ENCODE results near the gene PTP4A2. TPM values are rescaled to one million over a fixed set of nuclear protein-coding genes. Genes with fewer than 3 reads are reported as not detected.
A peak's percentile ranks its signal among the peaks of the same experiment; 100 is the strongest.

The PTP4A2 gene
- total RNA-seq, 1 experiment from 2014 or later = 366 TPM

- peaks cover 39% of the 10 kb centered on the region for H3K4me1 Mint-ChIP-seq (ENCODE audit: low read depth, unreplicated experiment)
- peak; percentile 58 for DNase-seq
- CTCF ChIA-PET = interaction anchor here (0.6 to 3.2 kb wide), 4 partner anchors 12 to 331 kb away, joined by 3 to 50 read pairs (median 26); no protein-coding TSS in a partner anchor
Observed at GRCh38 chr1:31937300-31938183, 626 bp downstream of the PTP4A2 start.

GRCh38 chr1:31936981-31937299 lies 1.2 kb downstream of the PTP4A2 start:
- DNase-seq = no peak
- Mint-ChIP-seq H3K4me1 (ENCODE audit: low read depth, unreplicated experiment) (peaks cover 43% of the 10 kb centered on the region), H3K4me3 (ENCODE audit: low read depth, unreplicated experiment) (peak overlapping the region; percentile 96), H3K27ac (ENCODE audit: unreplicated experiment) (peak overlapping the region; percentile 70), H3K9me3 (ENCODE audit: low read depth, unreplicated experiment) (no peaks in the 10 kb centered on the region), H3K36me3 (ENCODE audit: insufficient read depth, unreplicated experiment) (peaks cover 76% of the 10 kb centered on the region), H3K27me3 (ENCODE audit: unreplicated experiment) (no peaks in the 10 kb centered on the region)
- intact Hi-C loops (cut with micrococcal nuclease; ENCODE audit: unreplicated experiment) = loop anchor here (10.0 kb wide), 1 partner anchor 362 kb away; the partner anchor contains the start of gene TINAGL1
- no peak for TF ChIP-seq CTCF (IDR thresholded peaks at IDR 0.05; ENCODE audit: unreplicated experiment)
- no TSS peak for BruUV-seq (replicated peaks)
- CTCF ChIA-PET = no interaction called here

More at GRCh38 chr1:31937300-31938183, 626 bp downstream of the PTP4A2 start:
- no peak for TF ChIP-seq CTCF (IDR thresholded peaks at IDR 0.05; ENCODE audit: unreplicated experiment)
- Mint-ChIP-seq H3K36me3 (ENCODE audit: insufficient read depth, unreplicated experiment) (peaks cover 72% of the 10 kb centered on the region), H3K27me3 (ENCODE audit: unreplicated experiment) (no peaks in the 10 kb centered on the region), H3K9me3 (ENCODE audit: low read depth, unreplicated experiment) (no peaks in the 10 kb centered on the region), H3K27ac (ENCODE audit: unreplicated experiment) (peak overlapping the region; percentile 70), H3K4me3 (ENCODE audit: low read depth, unreplicated experiment) (peak overlapping the region; percentile 96)
- BruUV-seq (replicated peaks) = no TSS peak
- intact Hi-C loops (cut with micrococcal nuclease; ENCODE audit: unreplicated experiment) = loop anchor here (2.0 to 10.0 kb wide), 2 partner anchors 13 to 363 kb away; partner anchors contain the start of gene TINAGL1

GRCh38 chr1:31936278-31936980 lies 1.7 kb downstream of the PTP4A2 start:
- Mint-ChIP-seq H3K36me3 (ENCODE audit: insufficient read depth, unreplicated experiment) (peaks cover 81% of the 10 kb centered on the region), H3K4me1 (ENCODE audit: low read depth, unreplicated experiment) (peaks cover 48% of the 10 kb centered on the region), H3K27ac (ENCODE audit: unreplicated experiment) (peak overlapping the region; percentile 70), H3K4me3 (ENCODE audit: low read depth, unreplicated experiment) (peak overlapping the region; percentile 96), H3K27me3 (ENCODE audit: unreplicated experiment) (no peaks in the 10 kb centered on the region), H3K9me3 (ENCODE audit: low read depth, unreplicated experiment) (no peaks in the 10 kb centered on the region)
- BruUV-seq (replicated peaks) = TSS peak; percentile 27
- DNase-seq = no peak
- TF ChIP-seq CTCF (IDR thresholded peaks at IDR 0.05; ENCODE audit: unreplicated experiment) = no peak
- CTCF ChIA-PET = no interaction called here
- intact Hi-C loops (cut with micrococcal nuclease; ENCODE audit: unreplicated experiment) = loop anchor here (10.0 kb wide), 1 partner anchor 362 kb away; the partner anchor contains the start of gene TINAGL1

Measured in Calu3 (cell line).